Panc1 (cell line): ENCODE results near the gene SMIM35.

Source experiments
- POLR2AphosphoS5 ChIP-seq: IDR thresholded peaks from 2 replicates; pipeline ENCODE4 v1.6.1; 2012; ENCODE audit warnings: mild to moderate bottlenecking, low read depth, low read length, moderate library complexity
- TF ChIP-seq, protein P1 (sequence below): fragments of 450-650 bp; IDR thresholded peaks from 2 replicates; pipeline ENCODE4 v1.5.1; 2017; ENCODE audit warnings: mild to moderate bottlenecking

DNA sequence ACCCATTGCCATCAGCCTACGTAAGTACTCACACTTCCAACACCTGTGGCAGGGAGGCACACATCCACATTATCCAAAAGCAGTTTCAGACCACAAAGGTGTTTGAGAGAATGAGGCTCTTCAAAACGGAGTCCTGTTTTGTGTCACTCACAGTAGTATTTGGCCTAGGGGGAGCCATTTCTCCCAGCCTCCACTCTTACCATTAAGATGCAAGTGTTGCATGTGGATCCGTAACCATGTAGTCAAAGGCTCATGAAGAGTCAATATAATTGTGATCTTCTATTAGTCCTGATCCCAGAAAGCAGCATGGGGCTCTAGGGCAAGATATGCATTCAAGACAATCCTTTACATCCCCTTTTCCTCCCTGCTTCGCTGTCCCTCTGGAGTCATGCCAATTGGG, 59.1 kb downstream of the SMIM35 start:
- TF ChIP-seq, protein P1, sequence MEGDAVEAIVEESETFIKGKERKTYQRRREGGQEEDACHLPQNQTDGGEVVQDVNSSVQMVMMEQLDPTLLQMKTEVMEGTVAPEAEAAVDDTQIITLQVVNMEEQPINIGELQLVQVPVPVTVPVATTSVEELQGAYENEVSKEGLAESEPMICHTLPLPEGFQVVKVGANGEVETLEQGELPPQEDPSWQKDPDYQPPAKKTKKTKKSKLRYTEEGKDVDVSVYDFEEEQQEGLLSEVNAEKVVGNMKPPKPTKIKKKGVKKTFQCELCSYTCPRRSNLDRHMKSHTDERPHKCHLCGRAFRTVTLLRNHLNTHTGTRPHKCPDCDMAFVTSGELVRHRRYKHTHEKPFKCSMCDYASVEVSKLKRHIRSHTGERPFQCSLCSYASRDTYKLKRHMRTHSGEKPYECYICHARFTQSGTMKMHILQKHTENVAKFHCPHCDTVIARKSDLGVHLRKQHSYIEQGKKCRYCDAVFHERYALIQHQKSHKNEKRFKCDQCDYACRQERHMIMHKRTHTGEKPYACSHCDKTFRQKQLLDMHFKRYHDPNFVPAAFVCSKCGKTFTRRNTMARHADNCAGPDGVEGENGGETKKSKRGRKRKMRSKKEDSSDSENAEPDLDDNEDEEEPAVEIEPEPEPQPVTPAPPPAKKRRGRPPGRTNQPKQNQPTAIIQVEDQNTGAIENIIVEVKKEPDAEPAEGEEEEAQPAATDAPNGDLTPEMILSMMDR = 0 out of 2 replicates have a peak, but pooled peaks have one; percentile 17
- no peak for TF ChIP-seq POLR2AphosphoS5
